A549 (cell line): ENCODE data around the gene BRINP1. TPM values are rescaled to one million over a fixed set of nuclear protein-coding genes. Genes with fewer than 3 reads are reported as not detected.

Source experiments
- ATAC-seq, 2 experiments: fragments of 200-7000 bp in 1 of 2; fragments of >200 bp in 1 of 2; cut with Nextera tagmentation in 1 of 2; cut with Tn5 transposase in 1 of 2; 3 replicates each; pipeline versions ENCODE4 v1.8.0 to v1.9.1; 2018 to 2020; ENCODE audit warnings: mild to moderate bottlenecking in 1 of 2, moderate library complexity in 1 of 2
- CTCF ChIA-PET: fragments of 300-600 bp; sonication (Branson Sonifier 250); formaldehyde crosslinking; extraction: SDS; loops from one replicate; lab custom pipeline; 2021; ENCODE audit warnings: antibody characterized with exemption, inconsistent platforms; lab: Yijun Ruan, JAX
- POLR2A ChIA-PET: fragments of 350-600 bp; formaldehyde crosslinking; extraction: SDS; loops from one replicate; lab custom pipeline; 2021; ENCODE audit warnings: antibody characterized with exemption, inconsistent platforms; lab: Yijun Ruan, JAX
- DNase-seq, 2 experiments: peaks; one replicate each; pipeline versions ENCODE4 v3.0.0 to v3.0.0-alpha.2; 2011 to 2016; ENCODE audit warnings: low read depth in 1 of 2, low spot score in 1 of 2
- FAIRE-seq: peaks from 2 replicates; lab custom pipeline; 2011; peaks lifted over from hg19 to GRCh38; lab: Jason Lieb, UNC
- H3K27ac ChIP-seq, 2 experiments: fragments of >200 bp; sonication (Bioruptor Twin); formaldehyde crosslinking; 3 replicates each; pipeline ENCODE4 v1.5.1; 2016 to 2017
- H3K4me1 ChIP-seq: fragments of >200 bp; sonication (Bioruptor Twin); formaldehyde crosslinking; 3 replicates; pipeline ENCODE4 v1.6.1; 2016
- H3K4me2 ChIP-seq: fragments of >200 bp; sonication (Bioruptor Twin); formaldehyde crosslinking; 3 replicates; pipeline ENCODE4 v1.6.1; 2016
- H3K4me3 ChIP-seq: fragments of >200 bp; sonication (Bioruptor Twin); formaldehyde crosslinking; 3 replicates; pipeline ENCODE4 v1.5.1; 2016
- H3K9me3 ChIP-seq: fragments of >200 bp; sonication (Bioruptor Twin); formaldehyde crosslinking; 3 replicates; pipeline ENCODE4 v1.6.1; 2016
- CBX2 ChIP-seq: fragments of 200-600 bp; sonication (generic); IDR thresholded peaks from 2 replicates; pipeline ENCODE4 v1.6.1; 2016; ENCODE audit warnings: low read depth, mild to moderate bottlenecking, borderline replicate concordance
- CHD2 ChIP-seq: fragments of 150-350 bp; IDR thresholded peaks from 2 replicates; pipeline ENCODE4 v1.6.1; 2014; ENCODE audit warnings: low read length; ENCODE audit not compliant: partially characterized antibody
- CHD4 ChIP-seq: fragments of 200-600 bp; sonication (generic); IDR thresholded peaks from 2 replicates; pipeline ENCODE4 v1.6.1; 2016; ENCODE audit warnings: antibody characterized with exemption, mild to moderate bottlenecking, borderline replicate concordance
- CTCF ChIP-seq: fragments of >200 bp; sonication (Bioruptor Twin); formaldehyde crosslinking; IDR thresholded peaks from 3 replicates; pipeline ENCODE4 v1.5.1; 2016
- EHF ChIP-seq: fragments of 250-450 bp; sonication (Bioruptor Pico); IDR thresholded peaks from 2 replicates; pipeline ENCODE4 v1.5.0; 2020; ENCODE audit warnings: mild to moderate bottlenecking
- EP300 ChIP-seq, 2 experiments: fragments of >200 bp; sonication (Bioruptor Twin); formaldehyde crosslinking; IDR thresholded peaks; 2 replicates in 1 of 2; 3 replicates in 1 of 2; pipeline ENCODE4 v1.6.1; 2016 to 2017
- GATA3 ChIP-seq: IDR thresholded peaks from 2 replicates; pipeline ENCODE4 v1.6.1; 2012; ENCODE audit warnings: borderline replicate concordance
- HDAC2 ChIP-seq: fragments of 200-600 bp; sonication (generic); IDR thresholded peaks from 2 replicates; pipeline ENCODE4 v1.6.1; 2016
- HES2 ChIP-seq: fragments of >200 bp; sonication (Bioruptor Twin); formaldehyde crosslinking; IDR thresholded peaks from 2 replicates; pipeline ENCODE4 v1.6.1; 2016
- HMGXB4 ChIP-seq: fragments of 250-450 bp; sonication (Bioruptor Pico); IDR thresholded peaks from 2 replicates; pipeline ENCODE4 v1.5.0; 2021; ENCODE audit warnings: mild to moderate bottlenecking, moderate library complexity, borderline replicate concordance
- HOXB13 ChIP-seq: fragments of 250-450 bp; sonication (Bioruptor Pico); IDR thresholded peaks from 2 replicates; pipeline ENCODE4 v1.5.0; 2020; ENCODE audit warnings: low read depth, mild to moderate bottlenecking, moderate library complexity
- JUNB ChIP-seq: fragments of >200 bp; sonication (Bioruptor Twin); formaldehyde crosslinking; IDR thresholded peaks from 2 replicates; pipeline ENCODE4 v1.6.1; 2016
- KDM1A ChIP-seq: fragments of 200-600 bp; sonication (generic); IDR thresholded peaks from 2 replicates; pipeline ENCODE4 v1.6.1; 2016; ENCODE audit warnings: low read depth, mild to moderate bottlenecking
- KDM5A ChIP-seq: fragments of 200-600 bp; sonication (generic); IDR thresholded peaks from 2 replicates; pipeline ENCODE4 v1.6.1; 2016; ENCODE audit warnings: antibody characterized with exemption, mild to moderate bottlenecking
- MAX ChIP-seq: IDR thresholded peaks from 2 replicates; pipeline ENCODE4 v1.6.1; 2012
- MAZ ChIP-seq: fragments of 150-350 bp; IDR thresholded peaks from 2 replicates; pipeline ENCODE4 v1.6.1; 2014; ENCODE audit warnings: antibody characterized with exemption, low read depth, low read length, borderline replicate concordance
- NFE2L2 ChIP-seq: fragments of 150-350 bp; conservative IDR thresholded peaks from 2 replicates; pipeline ENCODE4 v1.6.1; 2014; ENCODE audit warnings: low read length
- NPAS2 ChIP-seq: fragments of 250-450 bp; sonication (Bioruptor Pico); IDR thresholded peaks from 2 replicates; pipeline ENCODE4 v1.8.0; 2022; ENCODE audit warnings: mild to moderate bottlenecking, moderate library complexity, borderline replicate concordance
- RAD21 ChIP-seq, 2 experiments: fragments of >200 bp in 1 of 2; sonication (Bioruptor Twin) in 1 of 2; formaldehyde crosslinking in 1 of 2; IDR thresholded peaks in 1 of 2; conservative IDR thresholded peaks in 1 of 2; 2 replicates in 1 of 2; 3 replicates in 1 of 2; pipeline ENCODE4 v1.6.1; 2012 to 2018; ENCODE audit warnings: inconsistent platforms in 1 of 2
- RARB ChIP-seq: fragments of 250-450 bp; sonication (Bioruptor Pico); IDR thresholded peaks from 2 replicates; pipeline ENCODE4 v1.8.0; 2021; ENCODE audit warnings: mild to moderate bottlenecking, moderate library complexity
- RFX5 ChIP-seq: fragments of 450-650 bp; IDR thresholded peaks from 2 replicates; pipeline ENCODE4 v1.7.1; 2014; ENCODE audit warnings: antibody characterized with exemption, mild to moderate bottlenecking, moderate library complexity
- TFCP2L1 ChIP-seq: fragments of 250-450 bp; sonication (Bioruptor Pico); IDR thresholded peaks from 2 replicates; pipeline ENCODE4 v1.5.0; 2021; ENCODE audit warnings: mild to moderate bottlenecking
- TP53 ChIP-seq: fragments of 250-450 bp; sonication (Bioruptor Pico); IDR thresholded peaks from 2 replicates; pipeline ENCODE4 v1.5.0; 2021; ENCODE audit warnings: mild to moderate bottlenecking, moderate library complexity
- ZNF302 ChIP-seq: fragments of 250-450 bp; sonication (Bioruptor Pico); IDR thresholded peaks from 2 replicates; pipeline ENCODE4 v1.9.0; 2021; ENCODE audit warnings: inconsistent platforms, mild to moderate bottlenecking, moderate library complexity
- ZSCAN20 ChIP-seq: fragments of 250-450 bp; sonication (Bioruptor Pico); IDR thresholded peaks from 2 replicates; pipeline ENCODE4 v1.8.0; 2022; ENCODE audit warnings: mild to moderate bottlenecking, moderate library complexity
- WGBS: methylation state at CpG from one replicate; pipeline ENCODE4 v1.1.6; 2017; ENCODE audit errors: missing lambda C conversion rate; 5-methylcytosine and 5-hydroxymethylcytosine counted together
- polyA plus RNA-seq, 4 experiments: library from polyadenylated mRNA; depleted of rRNA in 3 of 4; stranded (reverse); fragments of >200 nt; fragmentation: RNase III in 1 of 4; extraction: RNeasy Plus Mini Kit Qiagen cat#74134 plus additional on column Dnase treatment in 1 of 4; gene quantifications; 2 replicates in 3 of 4; 3 replicates in 1 of 4; pipeline ENCODE4 v1.2.3, GENCODE V29; 2011 to 2017

Gene BRINP1
- polyA plus RNA-seq, 2 of the 4 experiments (the other 2 are of a cell fraction): 0.13 to 0.17 TPM

- H3K27ac ChIP-seq: no peak overlapping the region
- no peaks in the 10 kb centered on the region for H3K4me1 ChIP-seq
- ATAC-seq (no peak), DNase-seq (no peak), FAIRE-seq (no peak)
- CTCF ChIA-PET: no interaction called here
- 0% methylated on average over 2 of the region's 2 CpGs for WGBS
- H3K4me3 ChIP-seq: no peak overlapping the region
- POLR2A ChIA-PET: no interaction called here
- no peaks in the 10 kb centered on the region for H3K9me3 ChIP-seq
- H3K4me2 ChIP-seq: no peak overlapping the region
- TF ChIP-seq CBX2: no peak
- no peak for TF ChIP-seq CHD2
- TF ChIP-seq TP53 (CRISPR knock-in tag): no peak
- no peak for TF ChIP-seq KDM1A
- TF ChIP-seq JUNB: no peak
- no peak for TF ChIP-seq HMGXB4 (CRISPR knock-in tag)
- TF ChIP-seq EHF (CRISPR knock-in tag): no peak
Observed at GRCh38 chr9:119398350-119398749, 29.1 kb upstream of the BRINP1 start.

GRCh38 chr9:119391878-119392277 lies 22.6 kb upstream of the BRINP1 start:
- Histone ChIP-seq H3K4me1 (no peaks in the 10 kb centered on the region), H3K4me3 (no peak overlapping the region), H3K27ac (no peak overlapping the region), H3K9me3 (no peaks in the 10 kb centered on the region), H3K4me2 (no peak overlapping the region)
- no peak for FAIRE-seq
- no peak for ATAC-seq
- DNase-seq: no peak
- ChIA-PET CTCF (no interaction called here), POLR2A (no interaction called here)
- no peak for TF ChIP-seq HOXB13 (CRISPR knock-in tag)
- TF ChIP-seq CHD4: no peak
- TF ChIP-seq CHD2: no peak
- no peak for TF ChIP-seq HES2

GRCh38 chr9:119375892-119376291 lies 6.7 kb upstream of the BRINP1 start:
- no peak for FAIRE-seq
- no peak overlapping the region for H3K4me3 ChIP-seq
- no peaks in the 10 kb centered on the region for H3K4me1 ChIP-seq
- peak; percentile 10 to 51 for DNase-seq
- H3K9me3 ChIP-seq: no peaks in the 10 kb centered on the region
- POLR2A ChIA-PET: no interaction called here
- H3K27ac ChIP-seq: no peak overlapping the region
- 2% methylated on average over 3 of the region's 3 CpGs for WGBS
- peak in 1 of 2 experiments; percentile 73; a peak in 3 of 6 replicates for ATAC-seq
- TF ChIP-seq RAD21 (conservative IDR thresholded peaks at IDR 0.05 in 1 of 2, IDR thresholded peaks at IDR 0.05 in 1 of 2) (0 out of 5 replicates have a peak, but pooled peaks of 1 of the 2 experiments have one; percentile 18), RFX5 (no peak), EP300 (IDR thresholded peaks at IDR 0.05) (no peak), CTCF (0 out of 3 replicates have a peak, but pooled peaks have one; percentile 21), ZNF302 (CRISPR knock-in tag) (no peak), ZSCAN20 (no peak), MAX (peak; percentile 70), GATA3 (no peak), KDM5A (no peak), MAZ (no peak), NFE2L2 (no peak), CHD2 (no peak), HDAC2 (no peak), TFCP2L1 (CRISPR knock-in tag) (no peak), TP53 (CRISPR knock-in tag) (no peak), KDM1A (no peak), NPAS2 (CRISPR knock-in tag) (no peak), RARB (CRISPR knock-in tag) (no peak)
- TF ChIP-seq, all 56 proteins: peak for 3
- no peak overlapping the region for H3K4me2 ChIP-seq
- CTCF ChIA-PET: interaction anchor here (1.0 to 1.8 kb wide), 3 partner anchors 968 to 1732 kb away, joined by 3 to 5 read pairs (median 3); no protein-coding TSS in a partner anchor
